GM21447 (cell line): ENCODE data around the gene DBN1.
"Not testable (repeated sequence)": the region's sequence is repeated elsewhere in the genome, so short reads cannot be mapped to it uniquely, and the experiment has no call there.

Experiments
- ATAC-seq: cut with Tn5 transposase; IDR thresholded peaks from one replicate; pipeline ENCODE4 v1.9.1; 2021; ENCODE audit not compliant: unreplicated experiment

Gene DBN1

GRCh38 chr5:177431317-177432142 lies 41.9 kb downstream of the DBN1 start:
- ATAC-seq: peak; percentile 42

DNA sequence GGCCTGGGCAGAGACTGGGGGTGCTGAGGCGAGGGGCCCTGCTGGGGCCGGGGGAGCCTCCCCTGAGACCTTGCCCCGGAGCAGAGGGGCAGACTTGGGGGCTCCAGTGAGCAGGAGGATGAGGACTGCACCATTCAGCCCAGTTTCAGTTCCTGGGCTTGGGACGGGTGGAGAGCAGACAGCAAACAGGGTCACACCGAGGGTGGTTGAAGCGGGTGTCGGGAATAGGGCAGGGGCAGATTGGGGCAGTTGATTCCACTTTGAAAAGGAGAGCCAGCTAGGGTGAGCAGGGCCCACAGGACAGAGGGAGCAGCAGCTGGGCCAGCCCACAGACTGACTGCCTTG lies 42.5 kb downstream of the DBN1 start:
- no peak for ATAC-seq

DNA sequence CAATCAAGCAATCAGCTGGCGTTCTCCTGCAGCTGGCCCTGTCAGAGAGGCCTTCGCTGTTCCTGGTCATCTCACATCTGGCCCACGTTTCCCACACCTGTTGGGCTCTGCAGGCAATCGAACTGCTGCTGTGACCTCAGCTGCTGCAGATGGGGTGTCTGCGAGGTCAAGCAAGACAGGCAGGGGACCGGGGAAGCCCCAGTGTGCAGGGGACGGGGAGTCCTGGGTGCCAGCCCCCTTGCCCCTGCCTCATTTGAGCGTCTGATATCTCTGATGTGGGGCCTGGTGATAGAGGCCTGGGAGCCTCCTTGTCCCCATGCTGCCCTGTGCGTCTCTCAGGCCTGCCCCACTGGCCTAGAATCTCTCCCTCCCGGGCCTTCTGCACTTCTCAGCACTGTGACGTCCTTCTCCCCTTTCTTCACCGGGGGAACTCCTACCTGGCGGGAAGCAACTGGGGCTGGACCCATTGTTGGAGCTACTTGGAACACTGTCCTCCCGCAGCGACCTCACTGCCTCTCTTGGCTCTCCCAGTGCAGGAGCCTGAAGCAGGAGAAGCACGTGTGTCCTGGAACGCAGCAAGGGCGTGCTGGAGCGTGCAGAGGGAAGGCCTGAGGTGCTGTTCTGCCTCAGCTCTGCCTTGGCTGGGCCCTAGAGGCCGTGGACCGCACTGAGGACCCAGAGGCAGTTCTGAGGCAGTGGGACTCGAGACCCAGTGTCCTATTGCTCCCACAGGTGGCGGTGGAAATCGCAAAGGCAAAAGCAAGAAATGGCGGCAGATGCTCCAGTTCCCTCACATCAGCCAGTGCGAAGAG lies 43.1 kb downstream of the DBN1 start:
- no peak for ATAC-seq

DNA sequence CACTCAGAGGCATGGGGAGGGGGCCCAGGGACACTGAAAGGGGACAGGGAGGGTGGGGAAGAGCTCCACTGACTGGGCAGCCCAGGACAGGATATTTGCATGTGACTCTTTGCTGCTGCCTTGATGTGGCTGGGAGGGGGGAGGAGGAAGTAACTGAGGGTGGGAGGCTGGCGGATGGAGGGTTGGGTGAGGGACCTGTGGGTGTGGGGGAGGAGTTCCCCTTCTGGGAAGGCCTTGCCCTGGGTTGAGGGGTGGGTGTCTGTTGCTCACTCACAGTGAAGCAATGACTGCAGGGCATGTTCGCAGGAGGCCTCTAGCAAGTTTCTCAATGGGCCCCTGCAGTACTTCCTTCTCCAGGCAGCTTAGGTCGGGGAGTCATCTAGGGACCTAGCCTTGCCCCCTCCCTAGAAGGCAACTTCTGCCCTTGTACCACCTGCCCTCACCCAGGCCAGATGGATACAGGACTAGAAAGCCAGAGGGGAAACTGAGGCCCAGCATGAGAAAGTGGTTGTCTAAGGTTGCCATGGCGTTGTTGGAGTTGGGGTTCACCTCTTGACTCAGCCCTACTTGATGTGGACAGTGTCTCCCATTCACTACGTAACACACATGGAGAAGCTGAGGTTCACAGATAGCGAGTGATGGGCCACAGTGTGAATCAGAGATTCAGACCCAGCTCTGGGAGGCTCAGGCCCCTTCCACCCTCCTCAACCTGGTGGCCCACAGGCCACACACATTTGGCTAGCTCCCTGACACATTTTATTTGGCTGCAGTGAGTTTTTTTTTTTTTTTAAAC lies 44.0 kb downstream of the DBN1 start:
- no peak for ATAC-seq

GRCh38 chr5:177428574-177429217 lies 44.7 kb downstream of the DBN1 start:
- no peak for ATAC-seq

DNA sequence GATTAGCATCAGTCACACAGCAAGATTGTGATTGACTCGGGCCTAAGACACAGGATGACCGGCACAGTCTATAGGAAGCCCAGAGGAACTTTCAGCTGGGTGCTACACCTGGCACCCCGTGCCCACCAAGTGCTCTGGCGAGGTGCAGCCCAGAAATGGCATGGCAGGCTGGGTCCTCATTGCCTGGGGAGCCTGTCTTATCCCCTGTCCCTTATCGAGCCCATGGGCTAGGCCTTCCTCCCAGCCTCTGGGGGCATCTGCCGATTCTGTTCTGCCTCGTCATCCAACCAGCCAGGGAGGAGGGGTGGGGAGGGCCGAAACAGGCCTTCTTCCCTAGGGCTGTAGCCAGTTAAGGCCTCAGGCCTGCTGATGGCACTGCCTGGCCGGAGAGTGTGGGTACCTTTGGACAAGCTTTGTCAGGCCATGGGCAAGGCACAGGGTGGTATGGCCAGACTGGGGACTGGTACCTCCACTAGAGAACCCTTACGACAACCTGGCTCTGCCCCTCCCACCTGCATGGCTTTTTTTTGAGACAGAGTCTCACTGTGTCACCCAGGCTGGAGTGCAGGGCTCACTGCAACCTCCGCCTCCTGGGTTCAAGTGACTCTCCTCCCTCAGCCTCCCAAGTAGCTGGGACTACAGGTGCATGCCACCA lies 45.4 kb downstream of the DBN1 start:
- no peak for ATAC-seq

DNA sequence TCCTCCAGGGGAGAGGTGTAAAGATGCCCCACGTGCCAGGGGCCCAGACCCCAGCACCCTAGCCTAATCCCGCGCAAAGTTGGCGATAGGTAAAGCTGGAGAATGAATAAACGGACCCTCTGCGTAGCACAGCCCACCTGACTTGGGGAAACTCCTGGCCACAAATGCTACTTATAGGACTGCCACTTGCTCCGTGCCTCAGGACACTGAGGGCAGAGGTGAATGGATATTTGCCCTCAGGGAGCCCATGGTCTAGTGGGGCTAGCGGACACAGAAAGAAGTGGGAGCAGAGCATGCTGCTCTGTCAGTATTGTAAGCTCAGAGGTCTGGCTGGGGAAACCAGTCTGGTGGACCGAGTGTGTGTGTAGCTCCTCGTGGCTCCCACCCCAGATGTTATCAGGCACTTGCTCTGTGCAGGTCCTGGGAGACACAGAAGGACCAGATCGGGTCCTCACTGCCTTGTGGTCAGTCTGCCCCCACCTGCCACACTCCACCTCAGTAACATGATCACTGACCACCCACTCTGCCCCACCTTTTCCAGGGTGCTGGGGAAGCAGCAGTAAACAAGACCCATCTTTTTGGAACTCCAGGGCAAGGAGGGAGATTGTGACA lies 46.1 kb downstream of the DBN1 start:
- no peak for ATAC-seq

GRCh38 chr5:177426566-177427210 lies 46.7 kb downstream of the DBN1 start, which contains the start of gene GRK6:
GRK6 (plus strand) TSS chr5:177426676; CDS start chr5:177426846, 170 bp downstream.
- no peak for ATAC-seq

- ATAC-seq: peak; percentile 68
Measured at GRCh38 chr5:177425801-177426565, 47.5 kb downstream of the DBN1 start.

GRCh38 chr5:177425196-177425800 lies 48.1 kb downstream of the DBN1 start:
- ATAC-seq: no peak

DNA sequence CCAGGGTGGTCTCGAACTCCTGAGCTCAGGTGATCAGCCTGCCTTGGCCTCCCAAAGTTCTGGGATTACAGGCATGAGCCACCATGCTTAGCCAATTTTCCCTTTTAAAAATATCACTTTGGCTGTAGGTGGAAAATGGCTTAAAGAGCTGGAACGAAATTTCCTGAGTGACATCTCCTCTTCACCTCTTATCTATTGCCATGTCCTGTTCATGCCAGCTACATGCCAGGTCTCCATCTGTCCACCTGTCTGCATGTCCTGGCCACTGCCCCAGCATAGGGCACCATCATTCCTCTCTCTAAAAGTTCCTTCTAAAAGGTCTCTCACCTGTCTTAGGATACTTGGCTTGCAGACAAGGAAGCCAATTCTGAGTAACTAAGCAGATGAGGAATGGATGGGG lies 49.8 kb downstream of the DBN1 start:
- no peak for ATAC-seq

- ATAC-seq: no peak
Measured at GRCh38 chr5:177421062-177421798, 52.2 kb downstream of the DBN1 start.

- ATAC-seq: not testable (repeated sequence)
Measured at GRCh38 chr5:177420472-177420871, 53.0 kb downstream of the DBN1 start.

GRCh38 chr5:177419046-177419445 lies 54.4 kb downstream of the DBN1 start:
- ATAC-seq: no peak

DNA sequence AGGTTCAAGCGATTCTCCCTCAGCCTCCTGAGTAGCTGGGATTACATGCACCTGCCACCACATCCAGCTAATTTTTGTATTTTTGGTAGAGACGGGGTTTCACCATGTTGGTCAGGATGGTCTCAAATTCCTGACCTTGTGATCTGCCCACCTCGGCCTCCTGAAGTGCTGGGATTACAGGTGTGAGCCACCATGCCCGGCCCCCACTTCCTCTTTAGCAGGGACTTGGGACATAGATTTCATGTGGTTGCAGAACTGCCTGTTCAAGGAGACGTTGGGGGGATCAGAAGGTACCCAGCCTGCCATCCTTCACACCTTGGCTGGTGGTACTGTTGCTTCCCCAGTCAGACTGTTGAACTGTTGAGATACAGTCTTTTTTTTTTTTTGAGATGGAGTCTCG lies 56.4 kb downstream of the DBN1 start:
- not testable (repeated sequence) for ATAC-seq

DNA sequence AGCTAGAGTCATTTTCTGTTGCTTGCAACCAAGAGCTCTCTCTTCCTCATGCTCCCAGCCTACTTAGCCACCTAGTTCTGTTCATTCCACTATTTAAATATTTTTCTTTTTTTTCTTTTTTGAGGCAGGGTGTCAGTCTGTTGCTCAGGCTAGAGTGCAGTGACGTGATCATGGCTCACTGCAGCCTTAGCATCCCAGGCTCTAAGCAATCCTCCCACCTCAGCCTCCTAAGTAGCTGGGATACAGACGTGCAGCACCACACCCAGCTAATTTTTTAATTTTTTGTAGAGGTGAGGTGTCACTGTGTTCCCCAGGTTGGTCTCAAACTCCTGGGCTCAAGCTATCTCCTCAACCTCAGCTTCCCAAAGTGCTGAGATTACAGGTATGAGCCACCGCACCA lies 59.0 kb downstream of the DBN1 start:
- ATAC-seq: no peak

DNA sequence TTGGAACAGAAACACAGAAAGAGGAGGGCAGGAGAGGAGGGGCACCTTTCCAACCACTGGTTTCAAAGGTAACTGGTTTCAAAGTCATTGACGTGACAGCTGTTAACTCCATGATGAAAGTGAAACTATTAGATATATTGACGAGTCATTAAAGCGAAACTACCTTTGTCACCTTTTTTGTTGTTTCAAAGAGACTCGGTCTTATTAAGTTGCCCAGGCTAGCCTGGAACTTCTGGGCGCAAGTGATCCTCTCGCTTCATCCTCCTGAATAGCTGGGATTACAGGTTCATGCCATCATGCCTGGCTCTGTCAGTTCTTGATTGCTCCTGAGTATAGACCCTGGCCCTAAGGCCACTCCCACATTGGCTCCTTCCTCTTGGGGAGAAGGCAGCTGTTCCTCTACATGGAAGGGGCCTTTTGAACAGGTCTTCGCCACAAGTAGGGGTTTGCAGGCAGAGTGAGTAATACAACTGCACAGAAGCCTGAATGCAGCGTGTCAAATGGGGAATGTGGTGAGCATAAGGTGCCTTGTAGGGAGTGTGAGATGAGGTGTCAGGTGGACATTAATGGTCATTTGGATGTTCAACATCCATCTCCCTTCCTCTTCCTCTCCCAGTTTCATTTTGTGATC lies 60.7 kb downstream of the DBN1 start:
- peak; percentile 74 for ATAC-seq
